PC-3 (cell line): Measurements from ENCODE around the gene SPATS2.

Experiments used
- EZH2 ChIP-seq: fragments of 300-600 bp; sonication (generic); IDR thresholded peaks from one replicate; pipeline ENCODE4 v1.6.1; 2017; ENCODE audit warnings: antibody characterized with exemption, mild to moderate bottlenecking, low read length; ENCODE audit not compliant: unreplicated experiment
- TF ChIP-seq, protein P1 (sequence below): fragments of 300-600 bp; sonication (generic); conservative IDR thresholded peaks from 2 replicates; pipeline ENCODE4 v1.5.1; 2017; ENCODE audit warnings: antibody characterized with exemption, low read depth, mild to moderate bottlenecking, low read length

DNA sequence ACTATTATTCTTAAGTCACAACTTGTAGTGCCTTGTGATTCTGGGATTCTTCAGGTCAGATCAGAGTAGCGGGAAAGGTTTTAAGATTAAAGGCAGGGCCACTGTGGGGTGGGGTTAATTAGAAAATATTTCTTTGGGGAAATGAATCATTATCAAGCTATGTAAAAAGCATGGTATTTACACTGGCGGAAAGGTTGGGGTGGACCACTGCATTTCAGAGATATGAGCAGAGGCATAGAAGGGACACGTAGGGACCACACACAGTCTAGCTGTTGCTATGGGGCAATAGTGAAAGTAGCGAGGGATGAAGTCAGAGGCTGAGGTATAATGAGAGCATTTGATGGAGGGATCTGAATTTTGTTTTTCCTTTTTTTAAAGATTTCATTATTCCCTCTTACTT, 139.9 kb downstream of the SPATS2 start:
- TF ChIP-seq, protein P1, sequence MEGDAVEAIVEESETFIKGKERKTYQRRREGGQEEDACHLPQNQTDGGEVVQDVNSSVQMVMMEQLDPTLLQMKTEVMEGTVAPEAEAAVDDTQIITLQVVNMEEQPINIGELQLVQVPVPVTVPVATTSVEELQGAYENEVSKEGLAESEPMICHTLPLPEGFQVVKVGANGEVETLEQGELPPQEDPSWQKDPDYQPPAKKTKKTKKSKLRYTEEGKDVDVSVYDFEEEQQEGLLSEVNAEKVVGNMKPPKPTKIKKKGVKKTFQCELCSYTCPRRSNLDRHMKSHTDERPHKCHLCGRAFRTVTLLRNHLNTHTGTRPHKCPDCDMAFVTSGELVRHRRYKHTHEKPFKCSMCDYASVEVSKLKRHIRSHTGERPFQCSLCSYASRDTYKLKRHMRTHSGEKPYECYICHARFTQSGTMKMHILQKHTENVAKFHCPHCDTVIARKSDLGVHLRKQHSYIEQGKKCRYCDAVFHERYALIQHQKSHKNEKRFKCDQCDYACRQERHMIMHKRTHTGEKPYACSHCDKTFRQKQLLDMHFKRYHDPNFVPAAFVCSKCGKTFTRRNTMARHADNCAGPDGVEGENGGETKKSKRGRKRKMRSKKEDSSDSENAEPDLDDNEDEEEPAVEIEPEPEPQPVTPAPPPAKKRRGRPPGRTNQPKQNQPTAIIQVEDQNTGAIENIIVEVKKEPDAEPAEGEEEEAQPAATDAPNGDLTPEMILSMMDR, result no peak
- no peak for TF ChIP-seq EZH2
